GM12878 (cell line): Measurements from ENCODE around the gene SRM. TPM values are rescaled to one million over a fixed set of nuclear protein-coding genes. Genes with fewer than 3 reads are reported as not detected.
"Not testable (repeated sequence)": the region's sequence is repeated elsewhere in the genome, so short reads cannot be mapped to it uniquely, and the experiment has no call there.

Experiments
- ATAC-seq: fragments of 200-7000 bp; cut with Tn5 transposase; 3 replicates; pipeline ENCODE4 v1.9.1; 2020; ENCODE audit warnings: mild to moderate bottlenecking, moderate library complexity
- BruUV-seq: library from RNA; stranded (reverse); fragments of 400-500 nt; replicated peaks from 2 replicates; lab custom pipeline; 2021; lab: Mats Ljungman, UMichigan
- CTCF ChIA-PET: fragments of 300-600 bp; sonication (Branson Sonifier 250); formaldehyde crosslinking; extraction: SDS; loops from one replicate; lab custom pipeline; 2021; ENCODE audit warnings: inconsistent platforms; lab: Yijun Ruan, JAX
- POLR2A ChIA-PET: fragments of 350-600 bp; formaldehyde crosslinking; extraction: SDS; loops from one replicate; lab custom pipeline; 2021; ENCODE audit warnings: inconsistent platforms; lab: Charles Lee
- RAD21 ChIA-PET: fragments of 300-600 bp; sonication (Branson Sonifier 250); formaldehyde crosslinking; loops from one replicate; lab custom pipeline; 2023; ENCODE audit warnings: antibody characterized with exemption; ENCODE audit not compliant: unreplicated experiment; lab: Charles Lee
- SMC1A ChIA-PET: fragments of 300-600 bp; sonication (Branson Sonifier 250); formaldehyde crosslinking; loops from one replicate; lab custom pipeline; 2023; ENCODE audit not compliant: unreplicated experiment, uncharacterized antibody; lab: Charles Lee
- DNase-seq: peaks from one replicate; pipeline ENCODE4 v3.0.0-alpha.2; 2011; ENCODE audit warnings: low read depth, low spot score
- FAIRE-seq: peaks from 3 replicates; lab custom pipeline; 2011; peaks lifted over from hg19 to GRCh38; lab: Jason Lieb, UNC
- H2AFZ ChIP-seq: 2 replicates; pipeline ENCODE4 v1.6.0; 2011; ENCODE audit warnings: low read depth, low read length, control low read depth; ENCODE audit not compliant: control insufficient read depth
- H3K27ac ChIP-seq: 2 replicates; pipeline ENCODE4 v1.5.1; 2011; ENCODE audit warnings: control low read depth; ENCODE audit not compliant: control insufficient read depth, insufficient read depth
- H3K27me3 ChIP-seq, 2 experiments: replicated peaks in 1 of 2; 2 replicates each; pipeline versions ENCODE4 v1.6.0 to v1.6.1; 2011; ENCODE audit warnings: low read length in 1 of 2; ENCODE audit not compliant: control insufficient read depth in 2 of 2, insufficient read depth in 2 of 2
- H3K36me3 ChIP-seq, 2 experiments: 2 replicates each; pipeline ENCODE4 v1.5.1; 2011; ENCODE audit warnings: low read length in 1 of 2; ENCODE audit not compliant: control insufficient read depth in 2 of 2, insufficient read depth in 2 of 2
- H3K4me1 ChIP-seq: 2 replicates; pipeline ENCODE4 v1.6.1; 2011; ENCODE audit warnings: mild to moderate bottlenecking, low read length, moderate library complexity, mixed read lengths; ENCODE audit not compliant: control insufficient read depth, insufficient read depth
- H3K4me2 ChIP-seq: 2 replicates; pipeline ENCODE4 v1.6.0; 2011; ENCODE audit warnings: control low read depth; ENCODE audit not compliant: control insufficient read depth, insufficient read depth
- H3K4me3 ChIP-seq: fragments of 200-600 bp; sonication (generic); 2 replicates; pipeline ENCODE4 v1.5.1; 2016
- H3K79me2 ChIP-seq: 2 replicates; pipeline ENCODE4 v1.6.0; 2011; ENCODE audit warnings: low read length; ENCODE audit not compliant: control insufficient read depth, insufficient read depth
- H3K9ac ChIP-seq: 2 replicates; pipeline ENCODE4 v1.8.0; 2011; ENCODE audit warnings: low read length, control low read depth, mixed read lengths; ENCODE audit not compliant: control insufficient read depth, insufficient read depth
- H3K9me3 ChIP-seq: replicated peaks from 3 replicates; pipeline ENCODE4 v1.5.1; 2011; ENCODE audit warnings: mild to moderate bottlenecking, low read length; ENCODE audit not compliant: control insufficient read depth, insufficient read depth
- H4K20me1 ChIP-seq: 2 replicates; pipeline ENCODE4 v1.6.0; 2011; ENCODE audit not compliant: control insufficient read depth, insufficient read depth
- CBFB ChIP-seq: IDR thresholded peaks from 2 replicates; pipeline ENCODE4 v1.6.1; 2016; ENCODE audit warnings: antibody characterized with exemption, low read depth
- CTCF ChIP-seq, 3 experiments: IDR thresholded peaks in 2 of 3; conservative IDR thresholded peaks in 1 of 3; 2 replicates each; pipeline ENCODE4 v1.5.1; 2011; ENCODE audit warnings: low read depth in 3 of 3, low read length in 3 of 3, mild to moderate bottlenecking in 3 of 3, control low read depth in 2 of 3, moderate library complexity in 2 of 3, inconsistent platforms in 1 of 3, mixed read lengths in 1 of 3; ENCODE audit not compliant: control insufficient read depth in 2 of 3, insufficient read depth in 1 of 3; ENCODE audit errors: extremely low read depth in 1 of 3
- E2F8 ChIP-seq: fragments of 450-650 bp; IDR thresholded peaks from 2 replicates; pipeline ENCODE4 v1.6.1; 2018; ENCODE audit warnings: mild to moderate bottlenecking, low read depth, moderate library complexity; ENCODE audit not compliant: partially characterized antibody
- EP300 ChIP-seq, 2 experiments: fragments of 150-350 bp in 1 of 2; IDR thresholded peaks; 2 replicates each; pipeline ENCODE4 v1.6.1; 2011 to 2012; ENCODE audit warnings: low read depth in 2 of 2, low read length in 2 of 2, borderline replicate concordance in 1 of 2, improper control_type of control experiment in 1 of 2, inconsistent platforms in 1 of 2; ENCODE audit not compliant: control insufficient read depth in 1 of 2
- FOXK2 ChIP-seq: fragments of 450-650 bp; IDR thresholded peaks from 2 replicates; pipeline ENCODE4 v1.6.1; 2017; ENCODE audit warnings: mild to moderate bottlenecking, moderate library complexity
- GABPA ChIP-seq: IDR thresholded peaks from 2 replicates; pipeline ENCODE4 v1.6.1; 2014; ENCODE audit warnings: antibody characterized with exemption, low read depth, mild to moderate bottlenecking, inconsistent platforms
- HDAC6 ChIP-seq: fragments of 200-600 bp; sonication (generic); IDR thresholded peaks from one replicate; pipeline ENCODE4 v1.8.0; 2017; ENCODE audit warnings: antibody characterized with exemption; ENCODE audit not compliant: unreplicated experiment
- SMARCA5 ChIP-seq: fragments of 450-650 bp; IDR thresholded peaks from 2 replicates; pipeline ENCODE4 v1.6.1; 2017; ENCODE audit warnings: mild to moderate bottlenecking
- SPI1 ChIP-seq: IDR thresholded peaks from 2 replicates; pipeline ENCODE4 v1.6.1; 2011; ENCODE audit warnings: low read depth, mild to moderate bottlenecking, low read length, moderate library complexity, borderline replicate concordance; ENCODE audit not compliant: insufficient read depth
- TCF7 ChIP-seq: IDR thresholded peaks from 2 replicates; pipeline ENCODE4 v1.6.1; 2014; ENCODE audit warnings: antibody characterized with exemption, borderline replicate concordance
- USF1 ChIP-seq: IDR thresholded peaks from 2 replicates; pipeline ENCODE4 v1.6.1; 2011; ENCODE audit warnings: borderline replicate concordance, low read depth, mild to moderate bottlenecking, moderate library complexity, mixed read lengths, low read length; ENCODE audit not compliant: insufficient read depth; ENCODE audit errors: extremely low read length
- YBX1 ChIP-seq: fragments of 450-650 bp; IDR thresholded peaks from 2 replicates; pipeline ENCODE4 v1.6.1; 2016; ENCODE audit warnings: antibody characterized with exemption
- ZNF217 ChIP-seq: fragments of 450-650 bp; IDR thresholded peaks from 2 replicates; pipeline ENCODE4 v1.6.1; 2017; ENCODE audit warnings: antibody characterized with exemption, mild to moderate bottlenecking
- WGBS: methylation state at CpG from one replicate; pipeline ENCODE4 v1.1.6; 2016; ENCODE audit warnings: low lambda C conversion rate; ENCODE audit not compliant: insufficient replicate concordance, insufficient coverage; ENCODE audit errors: missing lambda C conversion rate; 5-methylcytosine and 5-hydroxymethylcytosine counted together
- in situ Hi-C: fragments of 300-500 bp; cut with MboI; formaldehyde crosslinking; loops from 9 replicates; pipeline ENCODE4 v1.14.3; 2018; ENCODE audit warnings: mixed read lengths
- intact Hi-C: fragments of 100-400 bp; cut with micrococcal nuclease; formaldehyde crosslinking; loops from one replicate; pipeline ENCODE4 v1.14.2; 2022; ENCODE audit not compliant: unreplicated experiment
- polyA plus RNA-seq, 11 experiments: library from polyadenylated mRNA; depleted of rRNA in 4 of 11; unstranded in 6 of 11; stranded (reverse) in 5 of 11; fragments of >200 nt; fragmentation: Nextera tagmentation in 4 of 11; fragmentation: Illumina TruSeq in 1 of 11; extraction: Ambion mirVana in 4 of 11; extraction: Trizol in 1 of 11; gene quantifications; 1 replicate in 1 of 11; 2 replicates in 10 of 11; pipeline versions ENCODE4 v1.2.1 to v1.2.3, GENCODE V29; 2011 to 2016; ENCODE audit warnings: inconsistent platforms in 2 of 11, missing spikeins in 2 of 11, low read depth in 1 of 11
- total RNA-seq, 4 experiments: library from RNA; depleted of rRNA in 3 of 4; stranded (reverse); fragments of >200 nt in 3 of 4; fragmentation: Illumina TruSeq in 1 of 4; extraction: Trizol in 1 of 4; gene quantifications; 2 replicates each; pipeline versions ENCODE4 v1.2.1 to v1.2.3, GENCODE V29; 2013 to 2021

SRM gene
- total and polyA plus RNA-seq, 10 of the 15 experiments (the other 5 are each of a cell fraction or from before 2014, with no cell fraction given): 16.7 to 255 (median 81.2) TPM

GRCh38 chr1:11051781-11052511, 7.9 kb downstream of the SRM start (continued):
- TF ChIP-seq GABPA (peak; percentile 44; the same call in 1 of the 2 replicates), CTCF (IDR thresholded peaks at IDR 0.05 in 2 of 3, conservative IDR thresholded peaks at IDR 0.05 in 1 of 3; ENCODE audit: control insufficient read depth in 2 of 3, extremely low read depth in 1 of 3, insufficient read depth in 1 of 3, low read depth in 3 of 3, low read length in 3 of 3) (no peak), USF1 (no peak), HDAC6 (no peak), ZNF217 (no peak), CBFB (0 out of 2 replicates have a peak, but pooled peaks have one; percentile 22), FOXK2 (no peak), SMARCA5 (no peak), YBX1 (no peak), EP300 (IDR thresholded peaks at IDR 0.05; ENCODE audit: borderline replicate concordance in 1 of 2, control insufficient read depth in 1 of 2, low read depth in 2 of 2, low read length in 2 of 2) (no peak), TCF7 (no peak), E2F8 (no peak), SPI1 (no peak)

- CTCF ChIA-PET: interaction anchor here (3.3 kb wide), 1 partner anchor 14 kb away, joined by 15 read pairs; no protein-coding TSS in a partner anchor
- RAD21 ChIA-PET, in situ Hi-C loops, H3K4me3 ChIP-seq, H3K4me2 ChIP-seq, H3K9ac ChIP-seq, FAIRE-seq, H3K36me3 ChIP-seq, H3K9me3 ChIP-seq, ATAC-seq, H3K27me3 ChIP-seq, H3K27ac ChIP-seq, H4K20me1 ChIP-seq, H3K79me2 ChIP-seq, intact Hi-C loops, BruUV-seq, DNase-seq: not testable (repeated sequence)
- POLR2A ChIA-PET: interaction anchor here (0.7 kb wide), 1 partner anchor 985 kb away, joined by 3 read pairs; no protein-coding TSS in a partner anchor
- Histone ChIP-seq H3K4me1 (peaks cover 12% of the 10 kb centered on the region), H2AFZ (peak overlapping the region; percentile 81; the same call in 1 of the 2 replicates)
- WGBS: 84% methylated on average over 10 of the region's 10 CpGs
- SMC1A ChIA-PET: interaction anchor here (1.2 kb wide), 1 partner anchor 13 kb away, joined by 3 read pairs; no protein-coding TSS in a partner anchor
Measured at GRCh38 chr1:11051121-11051520, 8.7 kb downstream of the SRM start.
